Stimulated activated CD4-positive, alpha-beta T cell treated with anti-CD3 and anti-CD28 coated beads, Interleukin-4, amount 100 ng/mL, for 1 hour (primary cell): ENCODE measurements around the gene MYDGF.

Experiments used
- DNase-seq: peaks from one replicate; pipeline ENCODE4 v3.0.0-alpha.2; 2020

The MYDGF gene

DNA sequence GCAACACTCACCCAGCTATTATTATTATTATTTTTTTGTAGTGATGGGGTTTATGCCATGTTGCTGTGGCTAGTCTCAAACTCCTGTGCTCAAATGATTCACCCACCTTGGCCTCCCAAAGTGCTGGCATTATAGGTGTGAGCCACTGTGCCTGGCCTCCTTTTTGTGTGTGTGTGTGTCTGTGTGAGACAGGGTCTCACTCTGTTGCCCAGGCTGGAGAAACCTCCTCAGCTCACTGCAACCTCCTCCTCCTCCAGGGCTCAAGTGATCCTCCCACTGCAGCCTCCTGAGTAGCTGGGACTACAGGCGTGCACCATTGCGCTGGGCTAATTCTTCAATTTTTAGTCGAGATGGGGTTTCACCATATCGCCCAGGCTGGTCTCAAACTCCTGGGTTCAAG, 3.6 kb upstream of the MYDGF start:
- DNase-seq, result no peak

DNA sequence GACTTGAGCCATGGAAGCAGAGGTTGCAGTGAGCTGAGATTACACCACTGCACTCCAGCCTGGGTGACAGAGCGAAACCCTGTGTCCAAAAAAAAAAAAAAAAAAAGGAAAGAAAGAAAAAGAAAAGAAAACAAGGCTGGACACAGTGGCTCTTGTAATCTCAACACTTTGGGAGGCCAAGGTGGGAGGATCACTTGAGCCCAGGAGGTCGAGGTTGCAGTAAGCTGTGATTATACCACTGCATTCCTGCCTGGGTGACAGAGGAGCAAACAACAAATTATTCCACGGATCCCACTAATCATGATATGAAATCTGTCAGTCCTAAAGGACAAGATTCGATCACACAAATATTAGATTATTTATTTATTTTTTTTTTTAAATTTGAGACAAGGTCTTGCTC, 3.1 kb upstream of the MYDGF start:
- DNase-seq, result no peak

DNA sequence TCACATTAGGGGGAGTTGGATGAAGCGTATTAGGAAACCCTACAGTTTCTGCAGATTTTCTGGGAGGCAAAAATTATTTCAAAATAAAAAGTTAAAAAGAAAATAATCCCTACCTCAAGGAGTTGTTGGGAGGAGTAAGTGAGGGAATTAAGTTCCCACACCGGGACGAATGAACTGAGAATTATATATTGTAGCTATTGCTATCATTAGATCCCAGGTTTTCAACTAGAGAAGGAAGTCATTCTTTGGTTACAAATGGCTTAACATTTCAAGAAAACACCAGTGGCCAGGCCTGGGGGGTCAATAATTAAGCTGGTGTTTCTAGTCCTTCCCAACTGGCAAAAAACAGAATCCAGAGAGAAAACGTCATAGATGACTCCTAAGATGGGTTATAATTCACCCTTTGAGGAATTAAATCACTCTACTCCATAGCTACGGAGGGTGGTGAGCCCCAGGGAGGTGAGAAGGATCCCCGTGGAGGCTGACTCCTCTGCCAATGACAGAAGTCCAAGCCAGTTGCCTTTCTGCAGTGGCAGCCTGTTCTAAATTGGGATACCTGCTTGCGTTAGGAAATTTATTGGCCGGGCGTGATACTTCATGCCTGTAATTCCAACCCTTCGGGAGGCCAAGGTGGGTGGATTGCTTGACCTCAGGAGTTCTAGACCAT, 1.2 kb upstream of the MYDGF start:
- no peak for DNase-seq

DNA sequence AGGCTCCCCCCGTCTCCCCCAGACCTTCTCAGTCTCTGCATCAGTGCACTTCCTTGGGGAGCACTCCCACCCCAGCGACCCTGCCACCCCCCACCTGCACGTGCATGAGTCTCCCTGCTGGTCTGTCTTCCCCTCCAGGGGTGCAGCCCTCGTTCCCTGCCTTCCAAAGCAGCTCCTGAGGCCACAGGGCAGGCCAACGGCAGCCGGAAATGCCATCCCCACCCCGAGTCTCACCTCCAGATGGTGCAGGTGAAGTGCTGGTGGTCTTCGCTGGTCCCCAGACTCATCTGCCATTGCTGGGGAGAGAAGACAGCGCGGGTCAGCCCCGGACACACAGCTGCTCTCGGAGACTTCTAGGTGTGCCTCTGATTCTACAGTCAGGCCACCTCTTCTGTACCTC, 5.5 kb downstream of the MYDGF start:
- no peak for DNase-seq

DNA sequence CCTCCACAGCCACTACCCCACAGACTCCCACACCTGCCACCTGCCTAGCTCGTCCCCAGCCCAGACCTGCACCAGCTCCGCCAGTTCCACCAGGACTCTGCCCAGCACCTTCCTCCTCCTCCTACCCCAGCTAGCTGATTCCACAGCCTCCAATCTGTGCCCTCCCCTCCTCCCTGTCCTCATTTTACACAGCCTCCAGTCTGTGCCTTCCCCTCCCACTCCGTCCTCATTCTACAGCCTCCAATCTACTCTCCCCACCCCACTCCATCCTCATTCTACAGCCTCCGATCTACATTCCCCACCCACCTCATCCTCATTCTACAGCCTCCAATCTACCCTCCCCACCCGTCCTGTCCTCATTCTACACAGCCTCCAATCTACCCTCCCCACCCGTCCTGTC, 7.3 kb downstream of the MYDGF start:
- DNase-seq, result no peak

DNA sequence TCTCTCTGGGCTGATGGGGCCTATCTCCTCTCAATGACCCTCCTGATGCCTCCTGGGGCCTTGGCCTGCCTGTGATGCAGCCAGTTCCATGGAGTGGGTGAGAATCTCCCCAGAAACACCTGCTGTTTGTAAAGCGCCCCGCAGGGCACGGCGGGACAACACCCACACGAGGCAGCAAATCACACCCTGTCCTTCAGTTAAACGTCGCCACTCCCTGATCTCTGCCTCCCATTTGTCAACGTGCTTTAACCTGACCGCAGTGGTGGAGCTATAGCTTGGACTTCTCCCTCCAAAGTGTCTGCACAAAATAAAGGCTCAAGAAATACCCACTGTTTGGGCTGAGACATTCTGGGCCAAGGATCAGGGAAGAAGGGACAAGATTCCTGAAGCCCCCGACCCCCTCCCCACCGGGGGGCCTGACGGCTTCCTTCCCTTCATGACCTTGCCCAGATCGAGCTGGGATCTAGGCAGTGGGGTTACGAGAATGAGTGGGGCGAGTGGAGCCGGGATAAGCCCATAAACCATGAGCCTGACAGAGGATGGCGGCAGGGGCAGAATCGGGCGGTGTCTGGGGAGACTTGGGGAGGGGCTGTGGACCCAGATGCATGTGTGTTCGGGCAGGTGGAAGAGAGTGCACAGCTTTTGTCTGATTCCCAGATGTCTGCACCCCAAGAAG, 8.0 kb downstream of the MYDGF start:
- DNase-seq, result no peak

DNA sequence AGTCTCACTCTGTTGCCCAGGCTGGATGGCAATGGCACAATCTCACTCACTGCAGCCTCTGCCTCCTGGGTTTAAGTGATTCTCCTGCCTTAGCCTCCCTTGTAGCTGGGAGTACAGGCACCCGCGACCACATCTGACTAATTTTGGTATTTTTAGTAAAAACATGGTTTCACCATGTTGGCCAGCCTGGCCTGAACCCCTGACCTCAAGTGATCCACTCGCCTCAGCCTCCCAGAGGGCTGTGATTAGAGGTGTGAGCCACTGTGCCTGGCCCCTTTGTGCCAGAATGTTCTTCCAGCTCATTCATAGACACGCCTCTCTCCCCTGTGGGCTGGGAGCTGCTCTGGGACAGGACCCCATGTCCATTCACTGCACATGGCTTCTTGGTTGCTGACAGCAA, 9.1 kb downstream of the MYDGF start:
- DNase-seq, result no peak

DNA sequence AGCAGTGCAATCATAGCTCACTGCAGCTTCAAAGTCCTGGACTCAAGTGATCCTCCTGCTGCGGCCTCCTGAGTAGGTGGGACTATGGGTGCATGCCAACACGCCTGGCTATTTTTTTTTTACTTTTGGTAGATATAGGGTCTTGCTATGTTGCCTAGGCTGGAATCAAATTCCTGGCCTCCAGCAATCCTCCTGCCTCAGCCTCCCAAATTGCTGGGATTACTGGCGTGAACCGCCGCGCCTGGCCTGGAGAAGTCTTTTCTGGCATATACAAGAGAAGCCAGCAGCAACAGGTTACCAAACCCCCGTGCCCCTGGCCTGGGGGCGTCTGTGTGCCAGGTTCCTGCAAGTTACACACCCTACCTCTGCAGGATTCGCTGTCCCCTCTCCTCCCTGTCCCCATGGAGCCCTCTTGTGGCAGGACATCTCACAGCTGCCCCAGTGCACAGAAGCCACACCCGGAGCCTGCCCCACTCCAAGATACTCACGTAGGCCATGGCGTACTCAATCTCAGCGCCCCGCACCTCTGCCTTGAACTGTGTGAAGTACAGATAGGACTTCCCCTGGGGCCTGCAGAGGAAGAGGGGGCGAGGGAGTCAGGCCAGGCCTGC, 9.9 kb downstream of the MYDGF start:
- no peak for DNase-seq

DNA sequence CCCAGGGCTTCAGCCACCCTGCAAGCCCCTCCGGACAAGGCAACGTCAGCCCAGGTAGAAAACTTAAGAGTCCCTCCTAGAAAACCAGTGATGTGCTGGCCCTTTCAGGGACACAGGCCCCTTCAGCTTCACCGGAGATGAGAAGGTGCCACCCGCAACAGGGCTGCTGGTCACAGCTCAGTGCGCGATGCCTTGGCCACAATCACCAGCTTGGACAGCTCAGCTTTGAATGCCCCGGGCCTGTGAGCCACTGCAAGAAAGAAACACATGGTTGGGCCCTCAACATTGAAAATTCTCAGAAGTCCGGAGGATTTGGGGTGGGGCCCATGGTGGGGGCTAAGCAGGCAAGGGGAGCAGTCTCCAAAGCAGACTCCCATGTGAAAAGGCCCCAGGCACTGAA, 12.3 kb downstream of the MYDGF start:
- no peak for DNase-seq

DNA sequence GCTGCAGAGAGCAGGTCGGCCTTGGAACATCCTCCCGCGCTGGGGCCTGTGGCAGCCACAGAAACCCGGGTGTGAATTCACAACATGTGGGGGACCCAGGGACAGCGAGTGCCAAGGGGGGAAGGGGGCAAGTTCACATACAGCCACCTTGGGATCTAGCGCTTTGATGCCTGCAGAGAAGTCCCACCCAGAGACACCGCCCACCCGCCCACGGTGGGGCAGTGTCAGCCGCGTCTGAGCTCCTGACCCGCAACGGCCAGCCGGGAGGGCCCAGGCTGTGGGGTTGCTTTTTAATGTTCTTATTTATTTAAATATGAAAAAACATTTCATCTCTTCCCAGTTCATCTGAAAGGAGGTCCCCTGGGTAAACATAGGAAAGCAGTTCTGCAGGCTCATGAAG, 12.9 kb downstream of the MYDGF start:
- no peak for DNase-seq

DNA sequence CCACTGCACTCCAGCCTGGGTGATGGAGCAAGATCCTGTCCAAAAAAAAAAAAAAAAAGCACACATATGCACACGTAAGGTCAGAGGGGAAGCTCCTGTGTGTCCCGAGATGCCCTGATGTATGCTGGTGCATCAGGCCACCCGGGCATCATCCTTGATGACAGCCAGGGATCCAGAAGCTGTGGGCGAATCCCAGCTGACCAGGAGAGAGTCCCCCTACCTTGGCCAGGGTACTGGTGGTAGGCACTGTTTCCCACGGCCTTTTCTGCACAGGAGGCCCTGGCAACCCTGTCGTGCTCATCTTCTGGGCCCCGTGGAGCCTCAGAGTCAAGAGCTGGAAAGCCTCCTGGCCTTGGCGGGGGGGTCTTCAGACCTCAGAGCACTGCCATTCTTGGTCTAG, 14.0 kb downstream of the MYDGF start:
- no peak for DNase-seq

DNA sequence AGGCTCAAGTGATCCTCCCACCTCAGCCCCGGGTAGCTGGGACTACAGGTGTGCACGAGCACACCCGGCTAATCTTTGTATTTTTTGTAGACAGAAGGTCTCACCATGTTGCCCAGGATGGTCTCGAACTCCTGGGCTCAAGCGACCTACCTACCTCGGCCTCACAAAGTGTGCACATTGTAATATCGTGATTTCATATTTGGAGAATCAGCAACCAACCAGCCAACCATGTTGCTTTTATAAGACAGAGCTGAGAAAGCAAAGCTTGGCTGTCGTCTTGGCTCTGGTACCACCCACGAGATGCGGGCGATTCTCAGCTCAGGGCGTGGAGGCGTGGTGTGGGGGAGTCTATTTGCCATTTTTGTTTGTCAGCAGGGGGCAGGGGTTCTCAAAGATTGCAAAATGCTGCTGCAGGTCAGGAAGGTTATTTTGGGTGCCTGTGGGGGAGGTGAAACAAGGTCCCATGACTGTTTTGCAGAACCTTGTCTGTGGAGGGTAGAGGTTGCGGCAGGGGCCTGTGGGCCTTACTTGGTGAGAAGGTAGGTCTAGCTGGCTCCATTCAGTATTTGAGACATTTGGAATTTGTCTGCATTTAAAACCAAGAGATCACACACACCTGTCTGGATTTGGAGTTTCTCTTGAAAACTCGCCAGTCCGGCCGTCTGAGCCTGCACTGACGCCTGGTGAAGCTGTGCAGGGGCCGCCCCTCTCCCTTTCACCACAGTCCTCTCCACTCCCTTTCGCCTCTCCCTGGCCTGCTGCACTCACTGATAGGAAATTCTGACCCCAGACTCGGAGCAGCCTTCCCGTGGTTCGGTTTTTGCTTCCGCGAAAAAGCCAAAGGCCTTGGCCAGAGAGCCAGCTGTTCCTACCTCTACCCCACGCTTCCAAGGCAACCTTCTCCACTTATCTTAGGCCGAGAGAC, 15.4 kb downstream of the MYDGF start:
- no peak for DNase-seq

DNA sequence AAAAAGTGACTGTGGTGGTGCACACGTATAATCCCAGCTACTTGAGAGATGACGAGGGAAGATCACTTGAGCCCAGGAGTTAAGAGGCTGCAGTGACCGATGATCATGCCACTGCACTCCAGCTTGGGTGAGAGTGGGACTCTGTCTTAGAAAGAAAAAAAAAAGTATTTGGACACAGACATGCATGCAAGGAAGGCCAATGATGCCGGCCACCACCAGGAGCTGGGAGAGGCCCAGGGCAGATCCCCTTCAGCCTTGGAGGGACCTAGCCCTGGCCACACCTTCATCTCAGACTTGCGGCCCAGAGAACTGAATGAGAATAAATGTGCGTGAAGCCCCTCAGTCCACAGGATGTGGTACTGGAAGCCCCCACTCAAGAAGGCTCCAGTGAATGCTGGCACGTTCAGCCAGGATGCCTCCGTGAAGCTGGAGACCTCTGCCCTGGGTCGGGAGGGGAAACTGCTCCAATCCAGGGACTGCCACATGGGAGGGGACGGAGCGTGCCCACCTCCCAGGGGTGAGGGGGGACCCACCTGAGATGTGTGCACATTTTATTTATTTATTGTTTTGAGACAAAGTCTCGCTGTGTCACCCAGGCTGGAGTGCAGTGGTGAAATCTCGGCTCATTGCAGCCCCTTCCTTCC, 16.2 kb downstream of the MYDGF start:
- DNase-seq, result no peak

DNA sequence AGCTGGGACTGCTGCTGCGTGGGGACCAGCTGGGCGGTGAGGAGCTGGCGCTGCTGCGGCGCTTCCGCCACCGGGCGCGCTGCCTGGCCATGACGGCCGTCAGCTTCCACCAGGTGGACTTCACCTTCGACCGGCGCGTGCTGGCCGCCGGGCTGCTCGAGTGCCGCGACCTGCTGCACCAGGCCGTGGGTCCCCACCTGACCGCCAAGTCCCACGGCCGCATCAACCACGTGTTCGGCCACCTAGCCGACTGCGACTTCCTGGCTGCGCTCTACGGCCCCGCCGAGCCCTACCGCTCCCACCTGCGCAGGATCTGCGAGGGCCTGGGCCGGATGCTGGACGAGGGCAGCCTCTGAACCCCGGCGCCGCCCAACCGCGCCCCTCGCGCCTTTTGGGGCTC, 18.1 kb downstream of the MYDGF start:
- no peak for DNase-seq

DNA sequence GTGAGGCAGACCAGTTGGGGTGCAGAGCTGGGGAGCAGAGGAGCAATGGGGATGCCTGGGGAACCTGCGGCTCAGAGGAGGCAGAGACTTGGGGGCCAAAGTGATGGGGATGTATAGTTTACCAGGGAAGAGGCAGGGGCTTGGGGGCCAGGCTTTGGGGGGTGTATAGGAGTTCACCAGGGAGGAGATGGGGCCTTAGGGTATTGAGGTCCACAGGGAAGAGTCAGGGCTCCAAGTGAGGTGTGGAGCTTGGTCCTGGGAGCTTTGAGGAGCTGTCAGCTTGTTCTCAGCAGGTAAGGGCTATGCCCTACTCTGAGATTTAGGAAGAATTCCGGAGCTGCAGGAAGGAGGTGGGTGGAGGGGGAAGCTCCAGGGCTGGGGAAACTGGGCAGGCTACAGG, 20.0 kb downstream of the MYDGF start:
- no peak for DNase-seq

DNA sequence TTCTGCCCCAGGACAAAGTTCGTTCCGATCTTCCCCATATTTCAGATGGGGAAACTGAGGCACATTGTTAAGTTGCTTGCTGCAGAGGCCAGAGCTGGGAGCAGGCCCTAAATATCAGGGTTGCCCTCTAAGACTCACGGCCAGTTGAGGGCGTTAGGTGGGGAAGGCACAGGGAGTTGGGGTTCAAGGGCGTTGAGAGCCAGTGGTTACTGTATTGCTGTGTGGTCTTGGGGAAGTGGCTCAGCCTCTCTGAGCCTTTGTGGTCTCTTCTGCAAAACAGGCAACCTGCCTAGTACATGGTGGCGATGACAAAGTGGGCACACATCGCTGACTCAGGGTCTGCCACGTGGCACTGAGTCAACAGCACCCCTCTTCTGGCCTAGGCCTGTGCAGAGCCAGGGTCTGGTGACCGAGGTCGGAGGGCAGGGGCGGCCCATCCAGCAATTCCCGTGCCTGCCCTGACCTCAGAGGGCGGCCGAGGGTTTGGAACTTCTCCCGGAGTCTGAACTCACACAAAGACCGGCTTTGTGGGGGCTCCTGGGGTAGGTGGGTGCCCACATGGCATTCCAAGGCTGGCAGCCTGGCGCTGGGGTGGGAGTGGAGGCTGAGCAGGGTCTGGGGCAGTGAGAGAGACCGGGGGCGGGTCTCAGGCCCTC, 20.6 kb downstream of the MYDGF start:
- DNase-seq, result no peak

DNA sequence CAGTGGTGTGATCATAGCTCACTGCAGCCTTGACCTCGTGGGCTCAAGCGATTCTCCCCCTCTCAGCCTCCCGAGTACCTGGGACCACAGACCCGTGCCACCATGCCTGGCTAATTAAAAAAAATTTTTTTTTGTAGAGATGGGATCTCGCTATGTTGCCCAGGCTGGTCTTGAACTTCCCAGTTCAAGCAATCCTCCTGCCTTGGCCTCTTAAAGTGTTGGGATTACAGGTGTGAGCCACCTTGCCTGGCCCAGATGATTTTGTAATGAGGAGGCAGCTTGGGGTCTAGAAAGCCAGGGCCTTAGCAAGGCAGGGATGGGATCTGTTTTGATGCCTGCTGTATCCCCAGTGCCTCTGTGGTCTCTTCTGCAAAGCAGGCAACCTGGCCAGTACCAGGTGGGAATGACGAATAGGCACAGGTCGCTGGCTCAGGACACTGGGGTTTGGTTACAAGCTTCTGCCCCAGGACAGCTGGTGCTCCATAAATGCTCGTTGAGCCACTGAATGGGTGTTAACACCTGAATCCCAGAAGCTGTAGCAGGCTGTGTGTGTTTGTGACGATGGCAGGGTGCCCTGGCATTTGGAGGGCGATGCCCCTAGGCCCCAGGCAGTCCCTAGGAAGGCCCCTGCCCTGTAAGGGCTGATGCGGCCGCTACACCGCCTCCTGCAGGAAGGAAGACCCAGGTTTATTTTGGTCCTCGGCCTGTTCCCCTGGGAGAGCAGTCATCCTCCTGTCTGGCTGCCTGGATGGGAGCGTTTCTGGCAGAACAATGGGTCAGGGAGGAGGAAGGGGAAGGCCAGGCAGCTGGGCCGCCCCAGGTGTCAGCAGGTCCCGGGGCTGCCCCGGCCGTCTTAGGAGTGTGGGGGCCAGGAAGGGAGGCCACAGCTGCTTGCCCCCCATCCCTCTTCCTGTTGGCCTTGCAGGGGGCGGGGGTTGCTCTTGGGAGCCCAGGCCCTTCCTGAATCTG, 22.2 kb downstream of the MYDGF start:
- no peak for DNase-seq

DNA sequence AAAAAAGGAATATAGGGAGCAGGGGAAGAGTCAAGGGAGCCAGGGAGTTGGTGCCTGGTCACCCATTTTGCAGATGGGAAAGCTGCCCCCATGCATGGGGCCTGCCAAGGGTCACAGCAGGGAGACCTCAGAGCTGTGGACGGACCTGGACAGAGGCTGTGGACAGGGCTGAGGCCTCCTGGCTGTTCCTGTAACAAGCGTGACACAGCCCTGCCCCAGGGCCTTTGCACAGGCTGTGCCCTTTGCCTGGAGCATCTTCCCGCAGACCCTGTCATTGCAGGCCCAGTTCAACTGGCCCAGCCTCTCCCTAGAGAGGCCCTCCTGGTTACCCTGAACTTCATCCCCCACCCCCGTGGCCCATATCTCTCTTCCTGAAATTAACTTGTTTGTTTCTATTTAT, 24.4 kb downstream of the MYDGF start:
- no peak for DNase-seq

DNA sequence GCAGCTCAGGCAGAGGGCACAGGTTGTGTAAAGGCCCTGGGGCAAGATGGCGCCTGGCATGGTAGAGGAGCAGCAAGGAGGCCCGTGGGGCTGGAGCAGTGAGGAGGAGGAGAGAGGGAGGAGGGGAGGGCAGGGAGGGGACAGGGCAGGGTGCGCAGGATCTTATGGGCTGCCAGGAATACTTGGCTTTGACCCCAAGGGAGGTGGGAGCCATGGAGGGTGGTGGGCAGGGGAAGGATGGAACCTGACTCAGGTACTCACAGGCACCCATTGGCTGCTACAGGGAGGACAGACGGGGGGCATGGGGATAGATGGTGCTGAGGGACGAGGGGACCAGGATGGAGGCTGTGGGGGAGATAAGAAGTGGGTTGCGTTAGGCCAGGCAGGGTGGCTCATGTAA, 27.5 kb downstream of the MYDGF start:
- DNase-seq, result no peak

DNA sequence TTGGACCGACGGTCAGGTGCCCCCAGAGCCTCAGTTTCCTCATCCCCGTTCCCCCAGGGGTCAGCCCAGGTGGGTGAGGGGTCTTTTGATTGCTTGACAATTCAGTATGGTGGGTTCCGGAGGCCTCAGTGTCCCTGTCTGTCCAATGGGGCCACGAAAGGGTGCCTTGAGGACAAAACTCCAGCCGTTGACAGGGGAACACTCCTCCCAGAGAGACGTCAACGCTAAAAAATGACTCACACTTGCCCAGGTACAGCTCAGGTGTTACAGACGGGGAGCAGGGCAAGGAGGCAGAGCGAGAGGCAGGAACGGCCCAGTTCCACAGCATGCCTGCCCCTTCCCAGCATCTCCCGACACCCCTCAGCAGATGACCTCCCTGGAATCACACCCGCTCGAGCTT, 29.0 kb downstream of the MYDGF start:
- no peak for DNase-seq
